Activated naive CD4-positive, alpha-beta T cell treated with anti-CD3 and anti-CD28 coated beads, Interleukin-2, amount 50 U/mL, for 72 hours (primary cell): ENCODE measurements around the gene CLIP2. TPM values are rescaled to one million over a fixed set of nuclear protein-coding genes. Genes with fewer than 3 reads are reported as not detected.
"Not testable (repeated sequence)": the region's sequence is repeated elsewhere in the genome, so short reads cannot be mapped to it uniquely, and the experiment has no call there.

Source experiments
- ATAC-seq, 2 donors: fragments of 150-1000 bp; cut with Tn5 transposase; 2 replicates each; pipeline ENCODE4 v1.10.0; 2021; ENCODE audit warnings: mild to moderate bottlenecking in 2 of 2, moderate library complexity in 2 of 2
- DNase-seq, 2 donors: peaks; one replicate each; pipeline ENCODE4 v3.0.0; 2021 to 2022; ENCODE audit warnings: low spot score in 2 of 2
- H3K27ac Mint-ChIP-seq, 2 donors: one replicate each; pipeline ENCODE4 v1.8.0; 2022; ENCODE audit warnings: mild to moderate bottlenecking in 2 of 2, mixed read lengths in 2 of 2
- H3K36me3 Mint-ChIP-seq, 2 donors: one replicate each; pipeline ENCODE4 v1.8.0; 2022; ENCODE audit warnings: mixed read lengths in 2 of 2
- H3K9me3 Mint-ChIP-seq, 2 donors: one replicate each; pipeline ENCODE4 v1.8.0; 2022; ENCODE audit warnings: mixed read lengths in 2 of 2
- total RNA-seq, 2 donors: library from RNA; stranded (reverse); gene quantifications; one replicate each; pipeline ENCODE4 v1.2.3, GENCODE V29; 2022

Gene CLIP2
- total RNA-seq, 2 donors from 2014 or later: 0.89 to 1.1 TPM

DNA sequence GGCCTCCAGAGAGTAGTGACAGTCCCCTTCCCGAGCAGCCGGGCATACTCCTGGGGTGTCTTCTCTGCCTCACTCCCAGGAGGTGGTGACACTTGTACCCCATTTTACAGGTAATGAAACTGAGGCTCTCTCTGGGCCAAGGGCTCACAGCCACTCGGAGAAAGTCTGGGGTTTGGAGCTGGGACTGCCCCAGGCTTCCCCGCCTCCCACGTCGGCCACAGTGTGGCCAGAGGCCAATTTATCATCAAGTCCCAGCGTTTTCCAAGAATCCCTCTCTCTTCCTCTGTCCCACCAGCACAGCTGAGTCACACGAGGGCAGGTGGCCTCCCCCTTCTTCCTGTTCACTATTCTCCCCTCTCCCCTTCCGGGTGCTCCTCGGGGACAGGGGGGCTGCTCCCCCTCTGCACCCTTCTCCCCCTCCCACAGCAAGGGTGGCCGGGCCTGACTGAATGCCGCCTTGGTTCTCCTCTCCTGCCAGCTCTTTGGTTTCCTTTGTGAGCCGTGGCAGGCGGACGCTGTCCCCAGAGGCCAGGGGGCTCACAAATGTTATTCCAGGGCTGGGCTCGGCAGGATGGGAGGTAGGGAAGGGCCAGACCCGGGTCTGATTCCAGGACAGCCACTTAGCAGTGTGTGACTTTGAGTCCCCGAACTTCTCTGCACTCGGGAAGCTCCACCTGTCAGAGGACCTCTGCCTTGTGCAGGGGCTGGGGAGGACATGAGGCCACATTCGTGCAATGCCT, 17.7 kb downstream of the CLIP2 start:
- Mint-ChIP-seq H3K9me3 (no peaks in the 10 kb centered on the region), H3K36me3 (no peaks in the 10 kb centered on the region), H3K27ac (peak overlapping the region; percentile 5 to 25)
- peak; percentile 41 to 91 for ATAC-seq
- DNase-seq: peak in 1 of 2 donors; percentile 75

GRCh38 chr7:74307738-74308505, 18.7 kb downstream of the CLIP2 start:
- H3K9me3 Mint-ChIP-seq: no peaks in the 10 kb centered on the region
- no peak for DNase-seq
- ATAC-seq: no peak
- no peaks in the 10 kb centered on the region for H3K36me3 Mint-ChIP-seq
- H3K27ac Mint-ChIP-seq: peak overlapping the region in 1 of 2 donors; percentile 25

GRCh38 chr7:74309181-74309580, 20.0 kb downstream of the CLIP2 start:
- Mint-ChIP-seq H3K9me3 (no peaks in the 10 kb centered on the region), H3K36me3 (no peaks in the 10 kb centered on the region), H3K27ac (no peak overlapping the region)
- DNase-seq: no peak
- ATAC-seq: no peak

DNA sequence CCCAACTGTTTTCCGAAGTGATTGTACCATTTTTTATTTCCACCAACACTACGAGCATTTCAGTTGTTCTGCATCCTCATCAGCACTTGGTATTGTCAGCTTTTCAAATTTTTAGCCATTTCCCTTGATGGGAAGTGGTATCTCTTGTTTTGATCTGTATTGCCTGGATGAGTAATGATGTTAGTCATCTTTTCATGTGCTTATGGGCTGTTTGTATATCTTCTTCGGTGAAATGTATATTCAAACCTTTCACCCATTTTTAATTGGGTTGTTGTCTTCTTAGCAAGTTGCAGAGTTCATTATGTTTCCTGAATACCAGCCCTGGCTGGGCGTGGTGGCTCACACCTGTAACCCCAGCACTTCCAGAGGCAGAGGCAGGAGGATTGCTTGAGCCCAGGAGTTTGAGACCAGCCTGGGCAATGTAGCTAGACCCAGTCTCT, 22.1 kb downstream of the CLIP2 start:
- no peaks in the 10 kb centered on the region for H3K9me3 Mint-ChIP-seq
- H3K36me3 Mint-ChIP-seq: no peaks in the 10 kb centered on the region
- ATAC-seq: peak; percentile 30 to 70
- DNase-seq: no peak
- peak overlapping the region in 1 of 2 donors; percentile 36 for H3K27ac Mint-ChIP-seq

DNA sequence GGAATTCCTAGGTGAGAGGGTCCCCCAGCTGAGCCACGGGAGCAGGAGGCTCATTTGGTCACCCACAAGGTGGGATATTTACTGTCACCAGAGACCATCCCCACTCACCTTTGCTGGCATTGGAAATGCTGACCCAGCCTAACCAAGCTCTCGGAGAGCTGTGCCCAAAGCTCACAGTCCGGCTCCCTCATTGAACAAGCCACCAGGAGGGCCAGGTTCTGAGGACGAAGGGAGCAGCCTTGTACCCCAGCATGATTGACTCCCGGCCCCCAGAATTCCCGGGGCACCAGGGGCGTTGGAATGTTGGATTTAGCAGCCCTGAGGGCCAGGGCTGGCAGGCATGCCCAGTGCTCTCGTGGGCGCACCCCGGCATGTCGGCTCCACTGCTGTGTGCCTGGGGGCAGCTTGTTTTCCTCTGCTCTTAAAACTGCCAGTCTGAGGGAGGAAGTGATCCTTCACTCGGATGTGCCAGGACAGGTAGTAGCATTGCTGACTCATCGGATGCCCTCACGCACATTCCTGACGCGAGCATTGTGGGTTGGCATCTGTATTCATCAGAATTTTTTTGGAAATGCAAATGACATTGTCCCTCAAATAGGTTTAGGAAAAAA, 23.3 kb downstream of the CLIP2 start:
- ATAC-seq (peak in 1 of 2 donors; percentile 67), DNase-seq (no peak)
- Mint-ChIP-seq H3K36me3 (no peaks in the 10 kb centered on the region), H3K27ac (peak overlapping the region in 1 of 2 donors; percentile 27), H3K9me3 (no peaks in the 10 kb centered on the region)

DNA sequence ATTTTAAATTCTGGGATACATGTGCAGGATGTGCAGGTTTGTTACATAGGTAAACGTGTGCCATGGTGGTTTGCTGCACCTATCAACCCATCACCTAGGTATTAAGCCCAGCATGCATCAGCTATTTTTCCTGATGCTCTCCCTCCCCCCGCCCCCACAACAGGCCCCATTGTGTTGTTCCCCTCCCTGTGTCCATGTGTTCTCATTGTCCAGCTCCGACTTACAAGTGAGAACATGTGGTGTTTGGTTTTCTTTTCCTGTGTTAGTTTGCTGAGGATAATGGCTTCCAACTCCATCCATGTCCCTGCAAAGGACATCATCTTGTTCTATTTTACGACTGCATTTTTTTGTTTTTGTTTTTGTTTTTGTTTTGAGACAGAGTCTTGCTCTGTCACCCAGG, 26.7 kb downstream of the CLIP2 start:
- H3K9me3 Mint-ChIP-seq, DNase-seq, H3K27ac Mint-ChIP-seq, ATAC-seq, H3K36me3 Mint-ChIP-seq: not testable (repeated sequence)

DNA sequence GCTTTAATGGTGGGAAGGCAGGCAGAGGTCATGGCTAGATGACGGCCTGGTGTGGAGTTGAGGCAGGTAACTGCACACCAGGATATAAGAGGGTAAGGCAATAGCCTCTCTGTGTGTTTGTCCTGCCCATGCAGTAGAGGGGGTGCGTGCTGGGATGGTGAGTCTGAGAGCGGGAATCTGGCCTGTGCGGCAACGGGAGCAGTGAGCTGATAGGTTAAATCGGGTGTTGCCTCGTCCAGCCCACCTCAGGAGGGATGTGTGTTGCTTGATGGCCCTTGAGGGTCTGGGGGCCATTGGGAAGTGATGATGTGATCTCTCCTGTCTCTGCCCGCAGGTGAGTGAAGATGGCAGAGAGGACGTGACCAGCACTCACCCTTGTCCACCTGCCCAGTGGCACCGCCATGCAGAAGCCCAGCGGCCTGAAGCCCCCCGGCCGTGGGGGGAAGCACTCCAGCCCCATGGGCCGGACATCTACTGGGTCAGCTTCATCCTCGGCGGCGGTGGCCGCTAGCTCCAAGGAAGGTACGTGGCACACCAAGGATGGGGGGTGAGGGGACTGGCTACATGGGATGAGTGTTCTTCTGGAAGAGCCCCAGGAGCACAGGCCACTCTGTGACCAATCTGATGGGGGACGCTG, 28.1 kb downstream of the CLIP2 start:
- Mint-ChIP-seq H3K27ac (no peak overlapping the region), H3K36me3 (no peaks in the 10 kb centered on the region), H3K9me3 (no peaks in the 10 kb centered on the region)
- ATAC-seq (no peak), DNase-seq (no peak)

- ATAC-seq: no peak
- Mint-ChIP-seq H3K27ac (no peak overlapping the region), H3K9me3 (no peaks in the 10 kb centered on the region), H3K36me3 (no peaks in the 10 kb centered on the region)
- no peak for DNase-seq
These were observed 28.8 kb downstream of the CLIP2 start for GRCh38 chr7:74318043-74318442.

GRCh38 chr7:74320645-74321221, 31.5 kb downstream of the CLIP2 start:
- ATAC-seq (no peak), DNase-seq (no peak)
- no peak overlapping the region for H3K27ac Mint-ChIP-seq
- no peaks in the 10 kb centered on the region for H3K36me3 Mint-ChIP-seq
- no peaks in the 10 kb centered on the region for H3K9me3 Mint-ChIP-seq

DNA sequence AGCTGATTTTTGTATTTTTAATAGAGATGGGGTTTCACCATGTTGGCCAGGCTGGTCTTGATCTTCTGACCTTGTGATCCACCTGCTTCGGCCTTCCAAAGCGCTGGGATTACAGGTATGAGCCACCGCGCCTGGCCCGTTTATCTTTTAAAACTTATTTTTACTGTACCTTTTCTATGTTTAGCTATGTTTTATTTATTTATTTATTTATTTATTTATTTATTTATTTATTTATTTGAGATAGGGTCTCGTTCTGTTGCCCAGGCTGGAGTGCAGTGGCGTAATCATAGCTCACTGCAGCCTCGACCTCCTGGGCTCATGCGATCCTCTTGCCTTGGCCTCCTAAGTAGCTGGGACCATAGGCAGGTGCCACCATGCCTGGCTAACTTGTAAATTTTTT, 33.7 kb downstream of the CLIP2 start:
- not testable (repeated sequence) for DNase-seq, H3K9me3 Mint-ChIP-seq, ATAC-seq, H3K27ac Mint-ChIP-seq, H3K36me3 Mint-ChIP-seq

GRCh38 chr7:74324531-74325209, 35.5 kb downstream of the CLIP2 start:
- ATAC-seq: no peak
- Mint-ChIP-seq H3K27ac (peak overlapping the region; percentile 22 to 54), H3K36me3 (no peaks in the 10 kb centered on the region), H3K9me3 (no peaks in the 10 kb centered on the region)
- DNase-seq: no peak

- no peak for DNase-seq
- H3K27ac Mint-ChIP-seq: peak overlapping the region in 1 of 2 donors; percentile 54
- H3K36me3 Mint-ChIP-seq: no peaks in the 10 kb centered on the region
- H3K9me3 Mint-ChIP-seq: no peaks in the 10 kb centered on the region
- no peak for ATAC-seq
These were observed 36.0 kb downstream of the CLIP2 start for GRCh38 chr7:74325210-74325565.

DNA sequence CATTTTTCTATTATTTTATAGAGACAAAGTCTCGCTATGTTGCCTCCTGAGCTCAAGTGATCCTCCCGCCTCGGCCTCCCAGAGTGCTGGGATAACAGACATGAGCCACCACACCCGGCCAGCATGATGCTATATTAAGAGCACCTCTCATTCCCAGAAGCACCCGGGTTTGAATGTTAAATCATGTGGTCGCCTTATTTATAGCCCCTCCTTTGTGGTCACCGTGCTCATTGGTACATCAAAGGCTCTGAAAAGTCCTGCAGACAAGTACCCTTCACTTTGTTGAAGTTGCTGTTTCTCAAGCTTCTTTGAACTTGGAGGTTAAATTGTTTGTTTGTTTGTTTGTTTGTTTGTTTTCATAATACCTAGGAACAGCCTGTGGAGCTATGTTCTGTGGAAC, 40.0 kb downstream of the CLIP2 start:
- Mint-ChIP-seq H3K27ac (no peak overlapping the region), H3K36me3 (no peaks in the 10 kb centered on the region), H3K9me3 (no peaks in the 10 kb centered on the region)
- ATAC-seq: no peak
- no peak for DNase-seq

GRCh38 chr7:74332373-74333176, 43.4 kb downstream of the CLIP2 start:
- Mint-ChIP-seq H3K9me3 (no peaks in the 10 kb centered on the region), H3K27ac (no peak overlapping the region), H3K36me3 (no peaks in the 10 kb centered on the region)
- DNase-seq (no peak), ATAC-seq (no peak)

DNA sequence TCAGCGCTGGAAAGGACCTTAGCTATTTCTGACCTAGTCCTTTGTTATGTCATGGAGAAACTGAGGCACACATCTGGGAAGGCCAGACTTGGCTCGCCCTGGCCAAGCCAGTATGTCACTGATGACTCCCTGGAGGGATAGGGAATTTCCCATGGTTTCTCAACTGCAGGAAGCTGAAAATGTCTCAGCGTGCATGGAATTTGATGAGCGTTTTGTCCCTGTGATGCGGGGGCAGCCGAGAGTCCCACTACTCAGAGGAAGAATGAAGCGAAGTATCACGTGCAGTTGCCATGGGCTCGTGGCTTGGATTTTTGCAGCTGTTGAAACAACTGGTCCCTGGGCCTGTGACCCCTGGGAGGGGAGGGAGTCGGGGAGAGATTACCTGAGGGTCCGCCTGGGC, 44.8 kb downstream of the CLIP2 start:
- Mint-ChIP-seq H3K27ac (no peak overlapping the region), H3K36me3 (no peaks in the 10 kb centered on the region), H3K9me3 (no peaks in the 10 kb centered on the region)
- ATAC-seq (peak in 1 of 2 donors; percentile 28), DNase-seq (no peak)
